Glutamatergic neuron (in vitro differentiated cells): ENCODE data around the gene GRIPAP1. TPM values are rescaled to one million over a fixed set of nuclear protein-coding genes. Genes with fewer than 3 reads are reported as not detected.
"Not testable (repeated sequence)": the region's sequence is repeated elsewhere in the genome, so short reads cannot be mapped to it uniquely, and the experiment has no call there.

Experiments
- DNase-seq: peaks from one replicate; pipeline ENCODE4 v3.0.0; 2022
- H3K27ac Mint-ChIP-seq: one replicate; pipeline ENCODE4 v1.8.0; 2020; ENCODE audit warnings: mild to moderate bottlenecking, mixed read lengths, inconsistent platforms; ENCODE audit not compliant: unreplicated experiment
- H3K27me3 Mint-ChIP-seq: one replicate; pipeline ENCODE4 v1.8.0; 2020; ENCODE audit warnings: mild to moderate bottlenecking, moderate library complexity, mixed read lengths, inconsistent platforms; ENCODE audit not compliant: unreplicated experiment
- H3K36me3 Mint-ChIP-seq: one replicate; pipeline ENCODE4 v1.8.0; 2020; ENCODE audit warnings: mild to moderate bottlenecking, mixed read lengths, inconsistent platforms; ENCODE audit not compliant: unreplicated experiment
- H3K4me1 Mint-ChIP-seq: one replicate; pipeline ENCODE4 v1.8.0; 2020; ENCODE audit warnings: mild to moderate bottlenecking, low read depth, mixed read lengths, inconsistent platforms; ENCODE audit not compliant: unreplicated experiment
- H3K4me3 Mint-ChIP-seq: one replicate; pipeline ENCODE4 v1.8.0; 2020; ENCODE audit warnings: mild to moderate bottlenecking, mixed read lengths, inconsistent platforms; ENCODE audit not compliant: unreplicated experiment
- H3K9me3 Mint-ChIP-seq: one replicate; pipeline ENCODE4 v1.8.0; 2020; ENCODE audit warnings: mild to moderate bottlenecking, moderate library complexity, mixed read lengths, inconsistent platforms; ENCODE audit not compliant: unreplicated experiment
- CTCF ChIP-seq: fragments of 200-600 bp; sonication (generic); IDR thresholded peaks from one replicate; pipeline ENCODE4 v1.5.0; 2021; ENCODE audit not compliant: partially characterized antibody, unreplicated experiment
- total RNA-seq: library from RNA; stranded (reverse); fragmentation: NEBNext Ultra II Directional; extraction: Animal tissue kit (Norgen Biotek cat#: 25700); gene quantifications from one replicate; pipeline ENCODE4 v1.2.1, GENCODE V29; 2021; ENCODE audit not compliant: unreplicated experiment

Gene GRIPAP1
- total RNA-seq, 1 donor from 2014 or later, result 129 TPM

- Mint-ChIP-seq H3K27me3 (peaks cover 3% of the 10 kb centered on the region), H3K36me3 (no peaks in the 10 kb centered on the region), H3K4me1 (peaks cover 2% of the 10 kb centered on the region), H3K9me3 (peaks cover 1% of the 10 kb centered on the region), H3K27ac (no peak overlapping the region), H3K4me3 (no peak overlapping the region)
- DNase-seq, result no peak
- TF ChIP-seq CTCF, result no peak
Measured at GRCh38 chrX:48983081-48983480, 19.0 kb downstream of the GRIPAP1 start.

- Mint-ChIP-seq H3K27me3 (peaks cover 3% of the 10 kb centered on the region), H3K36me3 (no peaks in the 10 kb centered on the region), H3K27ac (no peak overlapping the region), H3K4me3 (no peak overlapping the region), H3K4me1 (peaks cover 2% of the 10 kb centered on the region), H3K9me3 (peaks cover 1% of the 10 kb centered on the region)
- DNase-seq, result no peak
- no peak for TF ChIP-seq CTCF
Measured at GRCh38 chrX:48981178-48981577, 20.9 kb downstream of the GRIPAP1 start.

- not testable (repeated sequence) for H3K27ac Mint-ChIP-seq, H3K36me3 Mint-ChIP-seq, H3K4me1 Mint-ChIP-seq, H3K4me3 Mint-ChIP-seq, H3K9me3 Mint-ChIP-seq, DNase-seq, H3K27me3 Mint-ChIP-seq
Measured at GRCh38 chrX:48980341-48980740, 21.7 kb downstream of the GRIPAP1 start.

- Mint-ChIP-seq H3K27ac (no peak overlapping the region), H3K4me1 (peaks cover 4% of the 10 kb centered on the region), H3K9me3 (peaks cover 1% of the 10 kb centered on the region), H3K27me3 (peaks cover 10% of the 10 kb centered on the region), H3K4me3 (no peak overlapping the region), H3K36me3 (peaks cover 7% of the 10 kb centered on the region)
- TF ChIP-seq CTCF, result no peak
- DNase-seq, result no peak
Measured at GRCh38 chrX:48978226-48978625, 23.8 kb downstream of the GRIPAP1 start.

GRCh38 chrX:48976086-48976485 lies 26.0 kb downstream of the GRIPAP1 start:
- H3K4me3 Mint-ChIP-seq, result no peak overlapping the region
- H3K27ac Mint-ChIP-seq, result no peak overlapping the region
- H3K36me3 Mint-ChIP-seq, result peaks cover 7% of the 10 kb centered on the region
- peaks cover 12% of the 10 kb centered on the region for H3K4me1 Mint-ChIP-seq
- peaks cover 14% of the 10 kb centered on the region for H3K27me3 Mint-ChIP-seq
- no peak for DNase-seq
- peaks cover 4% of the 10 kb centered on the region for H3K9me3 Mint-ChIP-seq
- TF ChIP-seq CTCF, result no peak

GRCh38 chrX:48975541-48975940 lies 26.5 kb downstream of the GRIPAP1 start:
- TF ChIP-seq CTCF, result no peak
- Mint-ChIP-seq H3K9me3 (peaks cover 4% of the 10 kb centered on the region), H3K27ac (peak overlapping the region; percentile 4), H3K4me1 (peaks cover 12% of the 10 kb centered on the region), H3K36me3 (peaks cover 7% of the 10 kb centered on the region), H3K4me3 (no peak overlapping the region), H3K27me3 (peaks cover 14% of the 10 kb centered on the region)
- no peak for DNase-seq
